Stimulated activated CD8-positive, alpha-beta memory T cell treated with anti-CD3 and anti-CD28 coated beads, Interleukin-15, amount 100 ng/mL, for 4 hours (primary cell): ENCODE data around the gene ABCD3.
"Not testable (repeated sequence)": the region's sequence is repeated elsewhere in the genome, so short reads cannot be mapped to it uniquely, and the experiment has no call there.

ENCODE experiments used
- DNase-seq, 2 donors: peaks; one replicate each; pipeline ENCODE4 v3.0.0-alpha.2; 2020; ENCODE audit warnings: low read depth in 2 of 2

Gene ABCD3

GRCh38 chr1:94413311-94413710, 4.9 kb upstream of the ABCD3 start:
- DNase-seq, result no peak

DNA sequence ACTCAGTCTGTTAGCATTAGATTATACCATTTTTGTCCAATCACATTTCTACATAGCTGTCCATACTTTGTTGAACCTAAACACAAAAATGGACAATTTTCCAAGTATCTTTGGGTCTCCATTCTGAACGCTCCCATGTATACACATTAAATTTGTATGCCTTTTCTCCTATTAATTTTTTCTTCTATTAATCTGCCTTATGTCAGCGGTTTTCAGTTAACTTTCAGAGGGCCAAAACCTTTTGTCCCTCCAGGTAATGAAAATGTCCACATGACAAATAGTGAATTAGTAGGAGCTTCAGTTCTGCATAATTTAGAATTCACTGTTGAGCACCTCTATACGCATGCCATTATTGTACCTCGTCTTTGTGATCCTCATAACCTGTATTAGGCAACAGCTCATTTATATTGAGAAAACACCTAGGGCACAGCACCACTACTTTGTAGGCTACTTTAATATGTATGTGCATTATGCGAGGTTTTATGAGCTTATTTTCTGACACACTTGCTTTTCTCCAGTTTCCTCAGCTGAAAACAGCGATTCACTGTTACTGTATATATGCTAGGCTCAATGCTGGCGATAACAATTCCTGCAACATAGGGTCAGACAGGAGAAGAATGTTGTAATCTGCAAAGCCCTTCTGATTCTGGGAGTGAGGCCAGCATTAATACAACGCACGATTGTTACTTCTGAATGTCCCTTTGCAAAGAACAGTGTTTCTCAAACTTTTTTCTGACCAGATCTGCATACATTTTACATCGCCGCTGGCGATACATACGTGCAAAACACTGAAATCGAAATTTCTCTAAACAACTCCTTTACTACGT, 1.1 kb upstream of the ABCD3 start:
- DNase-seq, result no peak

- DNase-seq, result no peak
Observed at GRCh38 chr1:94417728-94417977, 536 bp upstream of the ABCD3 start.

- peak in 1 of 2 donors; percentile 25 for DNase-seq
Observed at GRCh38 chr1:94418664-94419655, 771 bp downstream of the ABCD3 start.

GRCh38 chr1:94422115-94422820, 4.1 kb downstream of the ABCD3 start:
- no peak for DNase-seq

DNA sequence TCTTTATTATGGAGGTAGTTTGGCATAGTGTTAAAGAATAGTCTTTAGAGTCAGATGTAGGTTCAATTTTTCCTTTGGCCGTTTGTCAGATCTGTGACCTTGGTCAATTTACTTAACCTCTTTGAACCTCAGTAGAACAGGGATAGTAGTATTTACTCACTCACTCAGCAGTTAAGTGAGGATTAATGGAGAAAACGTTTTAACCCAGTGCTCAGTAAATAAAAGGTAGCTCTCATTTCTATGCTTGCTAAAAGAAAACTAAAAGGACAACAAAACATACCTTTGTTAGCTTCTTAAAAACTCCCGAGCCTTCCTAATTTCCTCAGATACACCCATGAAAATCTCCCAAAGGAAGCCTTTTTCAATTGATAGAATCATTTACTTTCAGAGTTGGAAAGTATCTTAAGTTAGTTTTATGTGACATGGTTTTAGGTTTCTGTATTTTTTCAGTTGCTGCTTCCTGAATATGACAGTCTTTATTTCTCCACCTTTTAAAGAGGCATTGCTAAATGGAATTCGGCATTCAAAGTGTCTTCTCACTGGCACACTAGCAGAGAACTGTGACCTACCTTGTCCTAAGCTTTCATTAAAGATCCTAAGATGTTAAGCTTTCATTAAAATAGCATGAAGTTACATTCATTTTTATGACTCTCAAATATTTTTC, 7.8 kb downstream of the ABCD3 start:
- DNase-seq, result no peak

GRCh38 chr1:94426485-94426870, 8.3 kb downstream of the ABCD3 start:
- DNase-seq, result not testable (repeated sequence)

DNA sequence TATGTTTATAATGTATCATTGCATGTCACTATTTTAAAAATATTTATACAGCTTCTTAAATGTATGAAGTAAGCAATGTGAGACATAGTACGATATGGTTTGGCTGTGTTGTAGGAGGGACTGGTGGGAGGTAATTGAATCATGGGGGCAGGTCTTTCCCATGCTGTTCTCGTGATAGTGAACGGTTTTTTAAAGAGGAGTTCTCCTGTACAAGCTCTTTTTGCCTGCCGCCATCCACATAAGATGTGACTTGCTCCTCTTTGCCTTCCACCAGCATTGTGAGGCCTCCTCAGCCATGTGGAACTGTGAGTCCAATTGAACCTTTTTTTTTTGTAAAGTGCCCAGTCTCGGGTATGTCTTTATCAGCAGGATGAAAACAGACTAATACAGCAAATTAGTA, 10.3 kb downstream of the ABCD3 start:
- no peak for DNase-seq

DNA sequence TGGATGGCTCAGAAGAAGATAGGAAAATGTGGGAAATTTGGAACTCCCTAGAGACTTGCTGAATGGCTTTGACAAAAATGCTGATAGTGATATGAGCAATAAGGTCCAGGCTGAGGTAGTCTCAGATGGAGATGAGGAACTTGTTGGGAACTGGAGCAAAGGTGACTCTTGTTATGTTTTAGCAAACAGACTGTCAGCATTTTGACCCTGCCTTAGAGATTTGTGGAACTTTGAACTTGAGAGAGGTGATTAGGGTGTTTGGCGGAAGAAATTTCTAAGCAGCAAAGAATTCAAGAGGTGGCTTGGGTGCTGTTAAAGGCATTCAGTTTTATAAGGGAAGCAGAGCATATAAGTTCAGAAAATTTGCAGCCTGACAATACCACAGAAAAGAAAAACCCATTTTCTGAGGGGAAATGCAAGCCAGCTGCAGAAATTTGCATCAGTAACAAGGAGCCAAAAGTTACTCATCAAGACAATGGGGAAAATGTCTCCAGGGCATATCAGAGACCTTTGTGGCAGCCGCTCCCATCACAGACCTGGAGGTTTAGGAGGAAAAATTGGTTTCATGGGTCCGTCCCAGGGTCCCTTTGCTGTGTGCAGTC, 10.8 kb downstream of the ABCD3 start:
- DNase-seq, result not testable (repeated sequence)

DNA sequence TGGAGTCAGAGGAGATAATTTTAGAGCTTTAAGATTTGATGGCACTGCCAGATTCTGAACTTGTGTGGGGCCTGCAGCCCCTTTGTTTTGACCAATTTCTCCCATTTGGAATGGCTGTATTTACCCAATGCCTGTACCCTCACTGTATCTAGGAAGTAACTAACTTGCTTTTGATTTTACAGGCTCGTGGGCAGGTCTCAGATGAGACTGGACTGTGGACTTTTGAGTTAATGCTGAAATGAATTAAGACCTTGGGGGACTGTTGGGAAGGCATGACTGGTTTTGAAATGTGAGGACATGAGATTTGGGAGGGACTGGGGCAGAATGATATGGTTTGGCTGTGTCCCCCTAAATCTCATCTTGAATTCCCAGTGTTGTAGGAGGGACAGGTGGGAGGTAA, 11.9 kb downstream of the ABCD3 start:
- not testable (repeated sequence) for DNase-seq

- no peak for DNase-seq
Observed at GRCh38 chr1:94433866-94434265, 15.7 kb downstream of the ABCD3 start.

GRCh38 chr1:94434365-94435045, 16.3 kb downstream of the ABCD3 start:
- DNase-seq, result no peak

GRCh38 chr1:94438692-94439276, 20.6 kb downstream of the ABCD3 start:
- no peak for DNase-seq

- DNase-seq, result no peak
Observed at GRCh38 chr1:94440088-94440487, 21.9 kb downstream of the ABCD3 start.

DNA sequence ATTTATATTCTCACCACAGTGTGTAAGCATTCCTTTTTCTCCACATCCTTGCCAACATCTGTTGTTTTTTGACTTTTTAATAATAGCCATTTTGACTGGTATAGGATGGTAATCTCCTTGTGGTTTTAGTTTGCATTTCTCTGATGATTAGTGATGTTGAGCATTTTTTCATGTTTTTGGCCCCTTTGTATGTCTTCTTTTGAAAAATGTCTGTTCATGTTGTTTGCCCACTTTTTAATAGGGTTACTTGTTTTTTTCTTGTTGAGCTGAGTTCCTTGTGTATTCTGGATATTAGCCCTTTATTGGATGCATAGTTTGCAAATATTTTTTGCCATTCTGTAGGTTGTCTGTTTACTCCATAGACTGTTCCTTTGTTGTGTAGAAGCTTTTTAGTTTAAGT, 24.9 kb downstream of the ABCD3 start:
- not testable (repeated sequence) for DNase-seq

GRCh38 chr1:94444819-94445218, 26.6 kb downstream of the ABCD3 start:
- DNase-seq, result not testable (repeated sequence)

- DNase-seq, result not testable (repeated sequence)
Observed at GRCh38 chr1:94445733-94446132, 27.5 kb downstream of the ABCD3 start.

GRCh38 chr1:94446177-94446576, 28.0 kb downstream of the ABCD3 start:
- not testable (repeated sequence) for DNase-seq

DNA sequence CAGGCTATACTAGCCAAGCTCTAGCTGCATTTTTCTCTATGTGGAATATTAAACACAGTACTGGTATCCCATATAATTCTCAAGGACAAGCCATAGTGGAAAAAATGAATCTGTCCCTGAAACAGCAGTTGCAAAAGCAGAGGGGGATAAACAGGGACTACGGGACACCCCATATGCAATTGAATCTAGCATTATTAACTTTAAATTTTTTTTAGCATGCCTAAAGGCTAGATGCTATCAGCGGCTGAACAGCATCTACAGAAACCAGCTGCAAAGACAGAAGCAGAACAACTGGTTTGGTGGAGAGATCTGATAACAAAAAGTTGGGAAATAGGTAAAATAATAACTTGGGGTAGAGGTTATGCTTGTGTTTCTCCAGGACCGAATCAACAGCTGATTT, 30.6 kb downstream of the ABCD3 start:
- DNase-seq, result not testable (repeated sequence)

DNA sequence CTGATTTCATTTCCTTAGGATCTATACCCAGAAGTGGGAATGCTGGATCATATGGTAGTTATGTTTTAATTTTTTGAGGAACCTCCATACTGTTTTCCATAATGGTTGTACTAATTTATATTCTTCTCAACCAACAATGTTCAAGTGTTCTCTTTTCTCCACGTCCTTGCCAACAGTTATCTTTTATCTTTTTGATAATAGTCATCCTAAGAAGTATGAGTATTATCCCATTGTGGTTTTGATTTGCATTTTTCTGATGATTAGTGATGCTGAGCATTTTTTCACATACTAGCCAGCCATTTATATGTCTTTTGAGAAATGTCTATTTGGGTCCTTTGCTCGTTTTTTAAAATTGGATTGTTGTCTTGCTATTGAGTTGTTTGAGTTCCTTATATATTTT, 38.5 kb downstream of the ABCD3 start:
- no peak for DNase-seq
